Neural cell (in vitro differentiated cells): Measurements from ENCODE around the gene TSPEAR. TPM values are rescaled to one million over a fixed set of nuclear protein-coding genes. Genes with fewer than 3 reads are reported as not detected.

ENCODE experiments used
- H2AFZ ChIP-seq: fragments of 200-600, 300-800 bp; sonication (generic), shearing (Covaris generic); 2 replicates; pipeline ENCODE4 v1.6.0; 2014; ENCODE audit warnings: low read depth, mild to moderate bottlenecking, antibody characterized with exemption, low read length, moderate library complexity
- H3F3A ChIP-seq: fragments of 200-600 bp; shearing (Covaris generic); 2 replicates; pipeline ENCODE4 v1.6.1; 2016; ENCODE audit warnings: mild to moderate bottlenecking, moderate library complexity, mixed read lengths, antibody characterized with exemption, low read length; ENCODE audit not compliant: insufficient read depth, poor library complexity, severe bottlenecking
- H3K27ac ChIP-seq: fragments of 200-600, 300-800 bp; sonication (generic), shearing (Covaris generic); 2 replicates; pipeline ENCODE4 v1.5.1; 2014; ENCODE audit warnings: mild to moderate bottlenecking, low read length, moderate library complexity
- H3K27me3 ChIP-seq: fragments of 300-800, 200-600 bp; sonication (generic), shearing (Covaris generic); 2 replicates; pipeline ENCODE4 v1.6.0; 2014; ENCODE audit warnings: mild to moderate bottlenecking, low read depth, low read length, moderate library complexity; ENCODE audit not compliant: insufficient read depth
- H3K36me3 ChIP-seq: fragments of 300-800, 200-600 bp; sonication (generic), shearing (Covaris generic); 2 replicates; pipeline ENCODE4 v1.5.1; 2014; ENCODE audit warnings: mild to moderate bottlenecking, antibody characterized with exemption, low read length, moderate library complexity; ENCODE audit not compliant: insufficient read depth
- H3K4me2 ChIP-seq: fragments of 300-800, 200-600 bp; sonication (generic), shearing (Covaris generic); 2 replicates; pipeline ENCODE4 v1.6.0; 2014; ENCODE audit warnings: mild to moderate bottlenecking, low read length
- H3K4me3 ChIP-seq: fragments of 300-800, 200-600 bp; sonication (generic), shearing (Covaris generic); 2 replicates; pipeline ENCODE4 v1.5.1; 2014; ENCODE audit warnings: mild to moderate bottlenecking, low read length, moderate library complexity
- H3K79me2 ChIP-seq: fragments of 200-600 bp; shearing (Covaris generic); replicated peaks from 2 replicates; pipeline ENCODE4 v1.6.0; 2014; ENCODE audit warnings: mild to moderate bottlenecking, low read length, moderate library complexity; ENCODE audit not compliant: insufficient read depth
- H3K9ac ChIP-seq: fragments of 300-800, 200-600 bp; sonication (generic), shearing (Covaris generic); 2 replicates; pipeline ENCODE4 v1.6.1; 2016; ENCODE audit warnings: mild to moderate bottlenecking, low read length, mixed read lengths
- H3K9me2 ChIP-seq: fragments of 200-600 bp; shearing (Covaris generic); 2 replicates; pipeline ENCODE4 v1.6.1; 2016; ENCODE audit warnings: mild to moderate bottlenecking, low read length, mixed read lengths; ENCODE audit not compliant: insufficient read depth
- H3K9me3 ChIP-seq: fragments of 200-600, 300-800 bp; sonication (generic), shearing (Covaris generic); 2 replicates; pipeline ENCODE4 v1.6.1; 2016; ENCODE audit warnings: mild to moderate bottlenecking, mixed run types, low read length, moderate library complexity, mixed read lengths
- H4K20me1 ChIP-seq: fragments of 200-600 bp; shearing (Covaris generic); 2 replicates; pipeline ENCODE4 v1.6.1; 2016; ENCODE audit warnings: mild to moderate bottlenecking, mixed run types; ENCODE audit not compliant: insufficient read depth
- CTCF ChIP-seq: fragments of 450-650 bp; IDR thresholded peaks from 2 replicates; pipeline ENCODE4 v1.5.1; 2014; ENCODE audit warnings: antibody characterized with exemption, mild to moderate bottlenecking, moderate library complexity; ENCODE audit not compliant: poor library complexity, severe bottlenecking
- EP300 ChIP-seq: fragments of 450-650 bp; conservative IDR thresholded peaks from 2 replicates; pipeline ENCODE4 v1.6.1; 2014; ENCODE audit warnings: antibody characterized with exemption, mild to moderate bottlenecking, moderate library complexity; ENCODE audit not compliant: poor library complexity, severe bottlenecking
- EZH2 ChIP-seq: fragments of 200-600, 300-800 bp; shearing (Covaris generic), sonication (generic); IDR thresholded peaks from 2 replicates; pipeline ENCODE4 v1.6.1; 2014; ENCODE audit warnings: antibody characterized with exemption, low read length, borderline replicate concordance, mild to moderate bottlenecking; ENCODE audit not compliant: insufficient read depth, poor library complexity, severe bottlenecking
- MXI1 ChIP-seq: fragments of 450-650 bp; conservative IDR thresholded peaks from 2 replicates; pipeline ENCODE4 v1.6.1; 2014; ENCODE audit warnings: antibody characterized with exemption, mild to moderate bottlenecking; ENCODE audit not compliant: poor library complexity, severe bottlenecking
- POLR2AphosphoS5 ChIP-seq: IDR thresholded peaks from 2 replicates; pipeline ENCODE4 v1.6.1; 2012
- RAD21 ChIP-seq: fragments of 450-650 bp; conservative IDR thresholded peaks from 2 replicates; pipeline ENCODE4 v1.6.1; 2014; ENCODE audit warnings: antibody characterized with exemption, mild to moderate bottlenecking, moderate library complexity
- REST ChIP-seq: IDR thresholded peaks from 2 replicates; pipeline ENCODE4 v1.6.1; 2012; ENCODE audit warnings: borderline replicate concordance
- SMC3 ChIP-seq: fragments of 450-650 bp; conservative IDR thresholded peaks from 2 replicates; pipeline ENCODE4 v1.6.1; 2014; ENCODE audit warnings: antibody characterized with exemption, mild to moderate bottlenecking, moderate library complexity; ENCODE audit not compliant: poor library complexity
- TAF1 ChIP-seq: IDR thresholded peaks from 2 replicates; pipeline ENCODE4 v1.6.1; 2012; ENCODE audit warnings: low read depth
- polyA plus RNA-seq: library from polyadenylated mRNA; depleted of rRNA; stranded (reverse); fragments of >200 nt; gene quantifications from 2 replicates; pipeline ENCODE4 v1.2.3, GENCODE V29; 2014

The TSPEAR gene
- polyA plus RNA-seq, 1 donor from 2014 or later = 0.19 TPM

DNA sequence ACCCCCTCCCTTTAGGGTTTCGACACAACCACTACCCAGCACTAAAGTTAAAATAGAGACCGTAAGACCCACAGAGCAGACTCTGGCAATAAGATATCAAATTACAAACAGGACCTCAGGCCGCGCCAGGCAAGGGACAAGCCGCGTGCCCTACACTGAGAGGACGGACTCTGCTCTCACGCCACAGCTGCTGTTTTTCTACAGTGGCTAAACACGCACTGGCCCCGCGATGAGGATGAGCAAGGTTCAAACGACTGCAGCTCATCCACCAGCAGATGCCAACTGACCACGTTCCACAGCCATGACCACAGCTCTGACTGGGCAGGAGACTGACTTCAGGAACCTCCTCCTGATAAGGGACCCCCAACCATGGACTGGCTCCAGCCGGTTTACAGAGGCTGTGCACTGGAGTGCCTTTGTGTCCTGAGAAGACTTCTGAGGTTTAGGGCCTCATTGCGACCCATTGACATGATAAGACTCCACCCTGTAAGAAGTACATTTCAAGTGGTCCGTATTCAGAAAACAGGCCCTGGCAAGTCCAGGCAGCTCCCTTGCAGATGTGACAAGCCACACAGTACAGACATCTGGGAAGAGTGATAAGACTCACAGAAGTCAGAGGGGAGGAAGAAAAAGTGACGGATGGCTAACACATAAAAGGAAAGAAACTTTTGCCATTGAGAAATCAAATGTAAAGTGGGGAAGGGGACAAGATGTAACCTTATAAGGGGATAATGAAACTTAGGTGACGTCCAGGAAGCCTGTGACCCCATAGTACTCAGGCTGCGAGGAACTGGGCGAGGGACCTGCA is 117.6 kb downstream of the TSPEAR start:
- Histone ChIP-seq H2AFZ (no peak overlapping the region), H3K4me2 (no peak overlapping the region), H3K27ac (no peak overlapping the region), H3F3A (no peaks in the 10 kb centered on the region), H3K9me3 (no peaks in the 10 kb centered on the region), H3K9me2 (no peaks in the 10 kb centered on the region), H3K36me3 (no peaks in the 10 kb centered on the region), H3K79me2 (no peaks in the 10 kb centered on the region), H3K4me3 (no peak overlapping the region), H4K20me1 (no peaks in the 10 kb centered on the region), H3K27me3 (no peaks in the 10 kb centered on the region), H3K9ac (no peak overlapping the region)
- TF ChIP-seq EP300 (no peak), EZH2 (no peak), REST (no peak), TAF1 (no peak), POLR2AphosphoS5 (no peak), CTCF (no peak), MXI1 (no peak), RAD21 (no peak), SMC3 (no peak)

DNA sequence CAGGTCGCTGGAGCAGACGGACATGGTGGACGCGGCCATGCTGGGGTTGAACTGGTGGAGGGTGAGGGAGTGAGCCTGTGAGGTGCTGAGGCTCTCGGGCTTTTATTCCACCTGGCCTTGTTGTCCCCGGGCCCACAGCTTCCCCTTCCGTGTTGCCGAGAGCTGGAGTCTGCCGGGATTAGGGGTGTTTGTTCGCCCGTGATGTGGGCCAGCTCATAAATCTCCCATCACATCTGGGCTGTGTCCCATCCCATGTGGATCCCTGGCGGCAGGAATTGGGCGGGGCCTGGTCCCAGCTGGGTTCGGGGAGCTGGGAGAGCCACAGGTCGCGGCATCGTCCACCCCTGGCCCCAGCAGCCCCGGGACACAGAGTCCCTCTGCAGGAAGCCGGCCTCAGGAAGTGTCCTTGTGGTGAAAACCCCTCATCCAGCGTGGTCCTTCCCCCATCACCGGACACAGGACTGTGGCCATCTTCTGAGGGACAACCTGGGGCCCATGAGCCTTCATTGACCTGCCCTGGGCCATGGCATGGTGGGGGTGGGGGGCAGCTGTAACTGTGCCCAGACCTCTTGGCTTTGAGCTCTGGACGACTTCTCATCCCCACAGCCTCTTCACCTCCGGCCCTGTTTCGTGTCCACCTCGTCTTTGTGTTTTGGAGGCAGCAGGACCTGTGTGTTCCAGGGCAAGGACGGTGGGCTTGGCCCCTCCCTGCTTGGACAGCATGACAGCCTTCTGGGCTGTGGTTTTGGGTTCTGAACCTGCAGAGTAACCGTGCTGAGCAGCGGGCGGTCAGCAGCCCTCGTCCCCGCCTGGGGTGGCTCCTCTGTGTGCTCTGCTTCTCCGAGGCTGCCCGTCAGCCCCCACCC is 118.7 kb downstream of the TSPEAR start, which contains the start of gene KRTAP10-6:
TSS of gene KRTAP10-6 (minus strand) at position 60 of the 866 bp plus-strand sequence. CDS start at position 39, 21 bp downstream.
- no peak within 1 kb of the TSS for H3K9ac ChIP-seq
- no peaks in the 10 kb centered on the region for H3K9me3 ChIP-seq
- no peak within 1 kb of the TSS for H3K27ac ChIP-seq
- H2AFZ ChIP-seq = no peak within 1 kb of the TSS
- no peak within 1 kb of the TSS for H3K4me2 ChIP-seq
- TF ChIP-seq REST = no peak
- no peak for TF ChIP-seq CTCF
- TF ChIP-seq TAF1 = no peak
- no peak for TF ChIP-seq EZH2
- no peak for TF ChIP-seq RAD21
- no peak for TF ChIP-seq MXI1
- TF ChIP-seq SMC3 = no peak
- TF ChIP-seq POLR2AphosphoS5 = no peak
- no peak for TF ChIP-seq EP300
- no peaks in the 10 kb centered on the region for H3K27me3 ChIP-seq
- H3K4me3 ChIP-seq = no peak within 1 kb of the TSS
- no peaks in the 10 kb centered on the region for H4K20me1 ChIP-seq
- H3F3A ChIP-seq = no peaks in the 10 kb centered on the region
- no peaks in the 10 kb centered on the region for H3K9me2 ChIP-seq
- no peaks in the 10 kb centered on the region for H3K36me3 ChIP-seq
- no peaks in the 10 kb centered on the region for H3K79me2 ChIP-seq
